ENCODE measurements around the gene SLC6A19. TPM values are rescaled to one million over a fixed set of nuclear protein-coding genes. Genes with fewer than 3 reads are reported as not detected.

Gene SLC6A19
- total RNA-seq, 1 experiment from 2014 or later = not detected

DNA sequence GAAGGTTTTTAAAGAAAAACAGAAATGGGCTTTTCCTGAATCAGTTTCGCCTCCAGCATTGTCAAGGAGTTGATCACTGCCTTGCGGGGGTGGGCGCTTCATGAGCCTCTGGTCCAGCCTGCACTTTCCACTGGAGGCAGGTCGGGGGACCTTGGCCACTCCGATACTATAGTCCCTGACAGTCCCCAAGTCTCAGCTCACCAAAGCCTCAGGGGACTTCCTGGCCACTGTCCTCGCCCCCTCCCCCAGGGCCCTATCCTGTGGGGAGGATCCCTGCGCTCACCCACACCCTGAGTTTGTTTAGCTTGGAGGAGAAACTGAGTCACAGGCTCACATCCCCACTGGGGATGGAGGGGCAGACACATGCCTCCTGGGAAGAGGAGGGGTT lies 1.4 kb downstream of the SLC6A19 start:
- Histone ChIP-seq H3K4me3 (ENCODE audit: low read depth, low read length, poor library complexity, severe bottlenecking) (no peak overlapping the region), H3K9me3 (ENCODE audit: low read depth, low read length, poor library complexity, severe bottlenecking) (no peaks in the 10 kb centered on the region), H3K36me3 (ENCODE audit: insufficient read depth, low read length, poor library complexity, severe bottlenecking) (no peaks in the 10 kb centered on the region), H3K27ac (ENCODE audit: low read depth, low read length, poor library complexity, severe bottlenecking) (no peak overlapping the region), H3K4me1 (ENCODE audit: insufficient read depth, low read length, poor library complexity, severe bottlenecking) (no peaks in the 10 kb centered on the region), H3K27me3 (replicated peaks; ENCODE audit: insufficient read depth, low read depth, low read length, poor library complexity) (peaks cover 92% of the 10 kb centered on the region)
- TF ChIP-seq, protein P1, sequence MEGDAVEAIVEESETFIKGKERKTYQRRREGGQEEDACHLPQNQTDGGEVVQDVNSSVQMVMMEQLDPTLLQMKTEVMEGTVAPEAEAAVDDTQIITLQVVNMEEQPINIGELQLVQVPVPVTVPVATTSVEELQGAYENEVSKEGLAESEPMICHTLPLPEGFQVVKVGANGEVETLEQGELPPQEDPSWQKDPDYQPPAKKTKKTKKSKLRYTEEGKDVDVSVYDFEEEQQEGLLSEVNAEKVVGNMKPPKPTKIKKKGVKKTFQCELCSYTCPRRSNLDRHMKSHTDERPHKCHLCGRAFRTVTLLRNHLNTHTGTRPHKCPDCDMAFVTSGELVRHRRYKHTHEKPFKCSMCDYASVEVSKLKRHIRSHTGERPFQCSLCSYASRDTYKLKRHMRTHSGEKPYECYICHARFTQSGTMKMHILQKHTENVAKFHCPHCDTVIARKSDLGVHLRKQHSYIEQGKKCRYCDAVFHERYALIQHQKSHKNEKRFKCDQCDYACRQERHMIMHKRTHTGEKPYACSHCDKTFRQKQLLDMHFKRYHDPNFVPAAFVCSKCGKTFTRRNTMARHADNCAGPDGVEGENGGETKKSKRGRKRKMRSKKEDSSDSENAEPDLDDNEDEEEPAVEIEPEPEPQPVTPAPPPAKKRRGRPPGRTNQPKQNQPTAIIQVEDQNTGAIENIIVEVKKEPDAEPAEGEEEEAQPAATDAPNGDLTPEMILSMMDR (conservative IDR thresholded peaks at IDR 0.05; ENCODE audit: low read depth, low read length) = no peak
- TF ChIP-seq EZH2 (IDR thresholded peaks at IDR 0.05; ENCODE audit: borderline replicate concordance, low read depth, low read length, poor library complexity, severe bottlenecking) = no peak
- ChIA-PET CTCF (no interaction called here), POLR2A (ENCODE audit: low non-redundant PET) (no interaction called here)
- BruUV-seq (replicated peaks) = no TSS peak
- DNase-seq (ENCODE audit: low spot score) = no peak
- intact Hi-C loops (cut with micrococcal nuclease; ENCODE audit: unreplicated experiment) = no loop called here

DNA sequence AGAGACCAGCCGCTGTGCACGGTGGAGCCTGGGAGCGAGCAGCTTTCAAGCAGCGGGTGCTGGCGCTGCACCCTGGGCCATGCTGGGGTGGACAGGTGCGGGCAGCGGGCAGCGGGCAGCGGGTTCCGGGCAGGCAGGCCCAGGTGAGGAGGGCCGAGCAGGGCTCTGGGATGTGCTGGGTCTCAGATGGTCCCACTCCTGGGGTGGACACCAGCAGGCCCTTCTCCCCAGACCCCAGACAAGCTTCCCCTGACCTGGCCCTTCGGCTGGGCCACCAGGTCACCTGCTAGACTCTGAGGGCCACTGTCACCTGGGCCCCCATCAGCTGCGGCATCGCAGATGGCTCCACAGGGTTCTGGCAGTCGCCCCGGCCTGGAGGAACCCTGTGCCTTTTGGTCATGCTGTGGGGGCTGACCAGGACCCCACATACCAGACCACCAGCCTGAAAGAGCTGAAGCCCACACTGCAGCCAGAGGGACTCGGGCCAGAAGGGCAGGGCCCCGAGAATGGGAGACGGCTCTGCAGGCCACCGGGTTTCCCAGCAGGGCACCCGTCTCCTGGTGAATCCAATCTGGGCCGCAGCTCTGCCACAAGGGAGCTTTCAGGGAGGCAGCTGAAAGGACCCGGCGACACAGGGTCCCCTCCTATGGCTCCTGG lies 2.0 kb downstream of the SLC6A19 start:
- no peaks in the 10 kb centered on the region for H3K4me1 ChIP-seq (ENCODE audit: insufficient read depth, low read length, poor library complexity, severe bottlenecking)
- TF ChIP-seq, protein P1 (conservative IDR thresholded peaks at IDR 0.05; ENCODE audit: low read depth, low read length) = no peak
- TF ChIP-seq EZH2 (IDR thresholded peaks at IDR 0.05; ENCODE audit: borderline replicate concordance, low read depth, low read length, poor library complexity, severe bottlenecking) = no peak
- H3K36me3 ChIP-seq (ENCODE audit: insufficient read depth, low read length, poor library complexity, severe bottlenecking) = no peaks in the 10 kb centered on the region
- CTCF ChIA-PET = no interaction called here
- H3K9me3 ChIP-seq (ENCODE audit: low read depth, low read length, poor library complexity, severe bottlenecking) = no peaks in the 10 kb centered on the region
- peaks cover 97% of the 10 kb centered on the region for H3K27me3 ChIP-seq (replicated peaks; ENCODE audit: insufficient read depth, low read depth, low read length, poor library complexity)
- H3K27ac ChIP-seq (ENCODE audit: low read depth, low read length, poor library complexity, severe bottlenecking) = no peak overlapping the region
- intact Hi-C loops (cut with micrococcal nuclease; ENCODE audit: unreplicated experiment) = no loop called here
- no peak overlapping the region for H3K4me3 ChIP-seq (ENCODE audit: low read depth, low read length, poor library complexity, severe bottlenecking)
- DNase-seq (ENCODE audit: low spot score) = no peak
- POLR2A ChIA-PET (ENCODE audit: low non-redundant PET) = no interaction called here
- BruUV-seq (replicated peaks) = no TSS peak

DNA sequence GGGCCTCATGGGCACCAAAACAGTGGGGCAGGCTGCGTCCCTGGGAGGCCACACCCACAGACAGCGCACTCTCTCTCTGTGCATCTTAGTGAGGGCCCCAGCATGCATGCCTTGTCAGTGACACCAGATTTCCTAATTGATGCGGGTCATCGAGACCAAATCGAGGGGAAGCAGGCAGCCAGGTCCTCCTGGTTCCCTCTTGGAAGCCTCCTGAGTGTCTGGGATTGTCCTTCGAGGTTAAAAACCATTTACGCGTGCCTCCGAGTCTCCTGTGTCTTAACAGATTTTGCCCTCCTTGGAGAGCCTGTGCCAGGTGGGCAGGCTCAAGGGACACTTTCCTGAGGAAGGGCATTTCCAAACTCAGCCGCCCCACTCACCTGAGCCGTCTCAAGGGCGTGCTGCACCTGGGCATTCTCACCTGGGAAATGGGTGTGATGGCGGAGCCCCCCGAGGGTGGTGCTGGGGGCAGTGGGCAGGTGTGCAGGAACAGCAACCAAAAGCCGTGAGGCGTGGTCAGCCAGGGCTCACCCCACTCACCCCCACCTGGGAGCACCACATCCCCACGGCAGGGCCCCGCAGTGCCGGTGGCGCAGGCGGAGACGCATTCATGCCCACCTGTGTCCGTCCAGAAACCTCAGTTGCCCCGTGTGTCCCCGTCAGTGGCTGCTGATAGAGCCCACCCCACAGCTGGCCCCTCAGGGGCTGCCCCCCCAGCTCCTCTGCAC lies 2.7 kb downstream of the SLC6A19 start:
- Histone ChIP-seq H3K4me3 (ENCODE audit: low read depth, low read length, poor library complexity, severe bottlenecking) (no peak overlapping the region), H3K27ac (ENCODE audit: low read depth, low read length, poor library complexity, severe bottlenecking) (no peak overlapping the region), H3K9me3 (ENCODE audit: low read depth, low read length, poor library complexity, severe bottlenecking) (no peaks in the 10 kb centered on the region), H3K4me1 (ENCODE audit: insufficient read depth, low read length, poor library complexity, severe bottlenecking) (no peaks in the 10 kb centered on the region), H3K36me3 (ENCODE audit: insufficient read depth, low read length, poor library complexity, severe bottlenecking) (no peaks in the 10 kb centered on the region), H3K27me3 (replicated peaks; ENCODE audit: insufficient read depth, low read depth, low read length, poor library complexity) (peaks cover 90% of the 10 kb centered on the region)
- no peak for TF ChIP-seq EZH2 (IDR thresholded peaks at IDR 0.05; ENCODE audit: borderline replicate concordance, low read depth, low read length, poor library complexity, severe bottlenecking)
- TF ChIP-seq, protein P1 (conservative IDR thresholded peaks at IDR 0.05; ENCODE audit: low read depth, low read length) = no peak
- DNase-seq (ENCODE audit: low spot score) = no peak
- CTCF ChIA-PET = interaction anchor here (0.6 to 1.1 kb wide), 2 partner anchors 30 to 197 kb away, joined by 4 to 9 read pairs; no protein-coding TSS in a partner anchor
- POLR2A ChIA-PET (ENCODE audit: low non-redundant PET) = no interaction called here
- no TSS peak for BruUV-seq (replicated peaks)
- intact Hi-C loops (cut with micrococcal nuclease; ENCODE audit: unreplicated experiment) = no loop called here

Measured in A673 (cell line).